LNCAP (cell line): ENCODE measurements around the gene SCN9A.

ENCODE experiments used
- CTCF ChIP-seq: fragments of 450-650 bp; IDR thresholded peaks from 2 replicates; pipeline ENCODE4 v1.5.1; 2017; ENCODE audit warnings: mild to moderate bottlenecking

Gene SCN9A

GRCh38 chr2:166375736-166376487 lies at the start of gene SCN9A:
TSS of gene SCN9A (minus strand) at chr2:166375944. CDS start at chr2:166311756, 64,188 bp downstream.
- no peak for TF ChIP-seq CTCF

- no peak for TF ChIP-seq CTCF
These were observed 49.1 kb upstream of the SCN9A start for GRCh38 chr2:166424841-166425240.

GRCh38 chr2:166419616-166419934 lies 43.8 kb upstream of the SCN9A start:
- peak; percentile 33; the same call in 1 of the 2 replicates for TF ChIP-seq CTCF

- no peak for TF ChIP-seq CTCF
These were observed 43.3 kb upstream of the SCN9A start for GRCh38 chr2:166418853-166419615.

GRCh38 chr2:166417669-166418068 lies 41.9 kb upstream of the SCN9A start:
- 0 out of 2 replicates have a peak, but pooled peaks have one; percentile 19 for TF ChIP-seq CTCF

- TF ChIP-seq CTCF = no peak
These were observed 37.5 kb upstream of the SCN9A start for GRCh38 chr2:166413255-166413654.

- no peak for TF ChIP-seq CTCF
These were observed 35.9 kb upstream of the SCN9A start for GRCh38 chr2:166411473-166412230.
